Stimulated activated CD8-positive, alpha-beta memory T cell treated with anti-CD3 and anti-CD28 coated beads, Interleukin-7, amount 100 ng/mL, for 1 hour (primary cell): ENCODE results near the gene PPP1R12A.
"Not testable (repeated sequence)": the region's sequence is repeated elsewhere in the genome, so short reads cannot be mapped to it uniquely, and the experiment has no call there.

Experiments
- DNase-seq, 2 donors: peaks; one replicate each; pipeline ENCODE4 v3.0.0-alpha.2; 2020; ENCODE audit warnings: low read depth in 2 of 2

Gene PPP1R12A

GRCh38 chr12:79841878-79842265 is 93.0 kb downstream of the PPP1R12A start:
- no peak for DNase-seq

GRCh38 chr12:79841248-79841877 is 93.5 kb downstream of the PPP1R12A start:
- no peak for DNase-seq

GRCh38 chr12:79838359-79838758 is 96.5 kb downstream of the PPP1R12A start:
- no peak for DNase-seq

GRCh38 chr12:79837575-79837974 is 97.3 kb downstream of the PPP1R12A start:
- DNase-seq, result no peak

- no peak for DNase-seq
Observed at GRCh38 chr12:79835377-79835843, 99.5 kb downstream of the PPP1R12A start.

- no peak for DNase-seq
Observed at GRCh38 chr12:79834712-79835376, 100.1 kb downstream of the PPP1R12A start.

- DNase-seq, result no peak
Observed at GRCh38 chr12:79830440-79830839, 104.5 kb downstream of the PPP1R12A start.

GRCh38 chr12:79828924-79829323 is 106.0 kb downstream of the PPP1R12A start:
- DNase-seq, result no peak

- DNase-seq, result no peak
Observed at GRCh38 chr12:79827484-79827883, 107.4 kb downstream of the PPP1R12A start.

- no peak for DNase-seq
Observed at GRCh38 chr12:79826267-79827128, 108.4 kb downstream of the PPP1R12A start.

- DNase-seq, result no peak
Observed at GRCh38 chr12:79822475-79822874, 112.4 kb downstream of the PPP1R12A start.

- DNase-seq, result no peak
Observed at GRCh38 chr12:79818856-79819255, 116.0 kb downstream of the PPP1R12A start.

GRCh38 chr12:79784366-79785065 is 150.4 kb downstream of the PPP1R12A start:
- not testable (repeated sequence) for DNase-seq

GRCh38 chr12:79782172-79782900 is 152.6 kb downstream of the PPP1R12A start:
- DNase-seq, result no peak

GRCh38 chr12:79778802-79779448 is 156.0 kb downstream of the PPP1R12A start:
- no peak for DNase-seq

GRCh38 chr12:79776111-79776510 is 158.8 kb downstream of the PPP1R12A start:
- no peak for DNase-seq

GRCh38 chr12:79775355-79776027 is 159.4 kb downstream of the PPP1R12A start:
- no peak for DNase-seq

GRCh38 chr12:79773896-79774295 is 161.0 kb downstream of the PPP1R12A start:
- DNase-seq, result no peak

- no peak for DNase-seq
Observed at GRCh38 chr12:79769860-79770485, 164.9 kb downstream of the PPP1R12A start.
